Activated CD4-positive, alpha-beta T cell treated with anti-CD3 and anti-CD28 coated beads, Interleukin-2, amount 50 U/mL, for 24 hours (primary cell): ENCODE measurements around the gene ESRRG.
"Not testable (repeated sequence)": the region's sequence is repeated elsewhere in the genome, so short reads cannot be mapped to it uniquely, and the experiment has no call there.

Source experiments
- DNase-seq, 2 donors: peaks; one replicate each; pipeline ENCODE4 v3.0.0-alpha.2; 2020; ENCODE audit warnings: low read depth in 1 of 2, low spot score in 1 of 2

Gene ESRRG

DNA sequence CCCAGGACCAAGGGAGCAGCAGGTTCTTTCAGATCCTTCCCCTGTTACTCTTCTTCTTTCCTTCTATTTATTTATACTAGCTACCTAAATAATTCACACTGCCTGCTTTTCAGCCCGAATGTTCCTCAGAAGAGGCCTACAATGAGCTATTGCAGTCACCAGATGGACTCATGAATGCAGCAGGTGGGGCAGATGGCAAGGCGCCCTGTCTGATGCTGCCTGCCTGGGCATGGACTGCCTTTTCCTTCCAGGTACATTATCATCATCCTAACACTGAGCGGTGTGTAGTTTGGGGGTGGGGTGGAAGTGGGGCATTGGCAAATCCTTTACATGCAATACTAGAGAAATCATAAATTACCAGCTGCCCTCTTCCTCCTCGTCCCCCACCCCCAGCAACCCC, 17.6 kb downstream of the ESRRG start:
- no peak for DNase-seq

DNA sequence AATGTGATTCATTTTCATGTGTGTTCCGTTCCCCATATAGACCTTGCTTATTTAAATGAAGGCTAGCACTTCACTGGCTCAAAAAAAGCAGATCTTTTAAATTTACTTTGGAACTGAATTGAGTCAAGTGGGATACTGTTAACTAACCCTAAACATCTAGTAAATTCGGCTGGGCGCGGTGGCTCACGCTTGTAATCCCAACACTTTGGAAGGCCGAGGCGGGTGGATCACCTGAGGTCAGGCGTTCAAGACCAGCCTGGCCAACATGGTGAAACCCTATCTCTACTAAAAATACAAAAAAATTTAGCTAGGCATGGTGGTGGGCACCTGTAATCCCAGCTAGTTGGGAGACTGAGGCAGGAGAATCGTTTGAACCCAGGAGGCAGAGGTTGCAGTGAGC, 19.2 kb downstream of the ESRRG start:
- DNase-seq: not testable (repeated sequence)

DNA sequence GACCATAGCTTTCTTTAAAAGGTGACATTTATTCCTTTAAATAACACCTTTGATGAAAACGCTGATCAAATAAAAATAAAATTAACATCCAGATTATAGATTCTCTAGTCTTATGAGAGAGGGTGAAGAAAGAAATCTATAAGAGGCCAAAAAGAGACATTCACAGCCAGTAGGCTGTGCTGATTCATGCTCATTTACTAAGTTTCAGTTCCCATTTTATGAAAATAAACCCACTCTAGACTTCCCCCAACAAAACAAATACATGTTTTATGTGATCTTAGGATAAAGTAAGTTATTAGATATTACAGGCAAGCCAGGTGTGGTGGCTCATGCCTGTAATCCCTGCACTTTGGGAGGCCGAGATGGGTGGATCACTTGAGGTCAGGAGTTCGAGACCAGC, 21.1 kb downstream of the ESRRG start:
- no peak for DNase-seq

DNA sequence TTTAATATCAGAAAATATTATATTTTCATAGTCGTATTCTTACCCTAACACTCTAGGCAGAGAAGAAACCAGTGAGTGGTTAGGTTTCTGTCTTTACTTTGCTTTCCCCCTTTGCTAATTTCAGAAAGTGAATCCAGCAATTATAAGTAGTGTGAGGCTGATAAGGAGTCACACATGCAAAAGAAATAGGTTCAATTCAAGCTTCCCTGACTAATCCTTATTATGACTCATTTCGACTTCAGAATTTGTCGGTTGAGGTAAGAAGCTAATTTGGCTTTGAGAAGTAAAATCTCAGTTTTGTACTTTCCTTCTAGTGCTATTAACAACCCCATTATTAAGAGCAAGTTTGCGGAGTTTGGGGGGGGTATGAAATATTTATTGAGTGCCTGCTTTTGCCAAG, 22.4 kb downstream of the ESRRG start:
- DNase-seq: no peak

DNA sequence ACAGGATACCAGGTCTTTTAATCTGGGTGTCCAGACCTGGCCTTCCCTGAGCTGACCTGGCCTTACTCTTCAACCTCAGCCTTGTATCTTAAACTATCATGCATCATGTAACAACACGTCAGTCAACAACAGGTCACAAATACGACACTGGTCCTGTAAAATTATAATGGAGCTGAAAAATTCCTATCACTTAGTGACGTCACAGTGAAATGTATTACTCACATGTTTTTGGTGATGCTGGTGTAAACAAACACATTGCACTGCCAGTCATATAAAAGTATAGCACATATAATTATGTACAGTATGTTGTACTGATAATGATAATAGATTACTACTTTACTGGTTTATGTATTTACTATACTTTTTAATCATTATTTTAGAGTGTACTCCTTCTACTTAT, 31.5 kb downstream of the ESRRG start:
- no peak for DNase-seq

DNA sequence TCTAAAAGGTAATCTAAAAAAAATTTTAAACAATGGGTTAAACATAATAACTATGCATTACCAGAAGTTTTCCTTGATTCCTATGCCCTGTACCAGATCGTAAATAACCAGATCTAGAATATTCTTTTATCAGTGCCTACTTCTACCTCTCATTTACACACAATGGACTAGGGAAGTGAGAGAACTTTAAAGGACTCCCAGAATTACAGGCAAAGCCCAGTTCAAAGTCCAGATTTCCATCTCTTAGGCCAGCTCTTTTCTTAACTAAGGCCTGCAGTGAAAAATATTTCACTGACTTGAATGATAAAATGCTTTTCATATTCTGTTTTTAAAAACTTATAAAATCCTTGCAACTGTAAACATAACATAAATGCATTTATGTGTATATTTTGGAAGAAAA, 32.6 kb downstream of the ESRRG start:
- DNase-seq: no peak

DNA sequence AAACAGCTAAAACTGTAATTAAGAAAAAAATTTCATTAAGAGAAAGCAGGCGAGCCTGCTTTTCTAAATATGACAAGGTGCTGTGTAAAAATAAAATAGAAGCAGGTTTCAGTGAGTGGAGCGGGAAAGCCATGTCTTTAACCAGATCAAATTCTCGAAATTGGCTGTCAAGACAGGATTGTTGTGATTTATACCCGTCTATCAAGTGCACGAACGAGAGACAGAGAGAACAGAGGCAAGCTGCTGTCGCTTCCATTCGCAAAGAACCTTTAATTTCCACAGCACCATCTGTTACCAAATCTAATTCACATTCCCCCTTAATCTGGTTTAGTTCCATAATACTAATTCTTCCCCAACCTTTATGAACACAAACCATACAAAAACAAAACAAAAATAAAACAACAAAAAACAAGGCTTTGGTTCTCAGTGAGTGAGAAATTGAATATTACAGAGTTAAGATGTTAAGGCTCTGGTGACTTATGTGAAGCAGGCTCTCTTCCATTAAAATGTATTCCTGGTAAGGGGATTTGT, 35.0 kb downstream of the ESRRG start:
- no peak for DNase-seq

DNA sequence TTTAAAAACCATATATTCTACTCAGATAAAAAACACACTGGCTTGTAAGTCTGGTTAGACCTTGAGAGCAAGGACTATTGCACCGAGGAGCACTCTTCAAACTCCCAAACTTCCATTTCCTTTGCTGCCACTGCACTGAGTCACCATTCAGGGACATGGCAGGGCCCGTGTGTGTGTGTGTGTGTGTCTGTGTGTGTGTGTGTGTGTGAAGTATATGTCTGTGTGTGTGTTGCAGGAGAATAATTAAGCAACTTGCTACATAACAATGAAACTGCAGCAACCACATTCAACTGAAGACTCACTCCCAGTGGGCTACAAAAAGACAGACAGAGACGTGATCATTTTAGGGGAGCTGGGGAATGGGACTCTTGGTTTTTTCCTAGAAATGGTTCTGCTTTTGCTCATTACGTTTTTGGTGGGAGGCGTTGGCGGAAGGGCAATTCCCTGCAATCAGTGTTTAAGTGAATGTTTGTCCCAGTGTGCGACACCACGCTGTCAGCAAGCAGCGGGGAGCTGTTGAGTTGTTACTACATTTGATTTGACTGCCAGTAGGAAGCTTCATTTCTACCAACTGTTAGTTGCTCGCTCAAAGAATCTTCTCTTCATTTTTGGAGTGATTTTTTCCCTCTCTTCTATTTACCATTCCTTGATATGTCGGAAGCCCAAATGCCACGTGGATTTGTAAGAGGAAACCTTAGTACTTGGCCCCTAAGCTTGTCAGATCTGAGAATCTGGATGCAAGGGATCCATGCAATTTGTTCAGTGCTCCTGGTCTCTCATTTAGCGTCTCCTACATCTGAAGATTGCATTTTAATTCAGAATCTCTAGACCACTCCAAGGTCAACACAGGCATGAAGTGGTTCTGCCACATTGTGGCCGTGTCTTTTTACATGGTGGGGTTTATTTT, 36.1 kb downstream of the ESRRG start:
- no peak for DNase-seq

DNA sequence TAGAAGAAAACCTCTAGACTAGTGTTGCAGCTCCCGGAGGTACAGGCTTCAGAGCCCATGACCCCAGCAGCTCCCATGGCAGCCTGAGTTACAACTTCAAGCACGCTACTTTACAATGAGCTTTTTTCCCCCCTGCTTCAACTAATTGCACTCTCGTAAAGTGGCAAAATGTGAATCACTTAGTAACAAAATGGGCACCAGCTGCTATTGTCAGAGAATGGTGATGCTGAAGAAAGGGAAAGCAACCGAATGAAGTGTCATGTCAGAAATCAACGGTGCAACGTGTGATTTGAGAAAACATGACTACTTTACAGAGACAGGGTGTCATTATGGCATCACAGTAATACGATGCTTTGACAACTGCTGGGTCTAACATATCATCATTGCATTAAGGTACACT, 40.5 kb downstream of the ESRRG start:
- DNase-seq: no peak

DNA sequence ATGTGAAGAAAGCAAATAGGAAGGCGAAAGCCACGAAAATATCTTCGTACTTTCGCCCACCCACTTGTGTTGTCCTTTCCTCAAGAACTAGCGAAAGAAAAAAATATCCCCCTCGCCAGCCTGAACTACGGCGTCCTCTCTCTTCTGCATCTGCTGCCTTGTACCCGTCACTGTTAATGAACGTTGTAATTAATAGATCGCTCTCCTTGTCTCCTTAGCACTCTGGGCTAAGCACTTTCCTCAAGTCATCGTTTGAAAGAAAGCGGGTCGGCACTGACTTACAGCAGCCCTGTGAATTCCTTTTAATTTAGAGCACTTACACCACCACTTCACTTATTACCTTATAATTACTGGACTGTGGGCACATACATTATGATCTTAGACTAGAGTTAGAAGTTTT, 44.1 kb downstream of the ESRRG start:
- no peak for DNase-seq

DNA sequence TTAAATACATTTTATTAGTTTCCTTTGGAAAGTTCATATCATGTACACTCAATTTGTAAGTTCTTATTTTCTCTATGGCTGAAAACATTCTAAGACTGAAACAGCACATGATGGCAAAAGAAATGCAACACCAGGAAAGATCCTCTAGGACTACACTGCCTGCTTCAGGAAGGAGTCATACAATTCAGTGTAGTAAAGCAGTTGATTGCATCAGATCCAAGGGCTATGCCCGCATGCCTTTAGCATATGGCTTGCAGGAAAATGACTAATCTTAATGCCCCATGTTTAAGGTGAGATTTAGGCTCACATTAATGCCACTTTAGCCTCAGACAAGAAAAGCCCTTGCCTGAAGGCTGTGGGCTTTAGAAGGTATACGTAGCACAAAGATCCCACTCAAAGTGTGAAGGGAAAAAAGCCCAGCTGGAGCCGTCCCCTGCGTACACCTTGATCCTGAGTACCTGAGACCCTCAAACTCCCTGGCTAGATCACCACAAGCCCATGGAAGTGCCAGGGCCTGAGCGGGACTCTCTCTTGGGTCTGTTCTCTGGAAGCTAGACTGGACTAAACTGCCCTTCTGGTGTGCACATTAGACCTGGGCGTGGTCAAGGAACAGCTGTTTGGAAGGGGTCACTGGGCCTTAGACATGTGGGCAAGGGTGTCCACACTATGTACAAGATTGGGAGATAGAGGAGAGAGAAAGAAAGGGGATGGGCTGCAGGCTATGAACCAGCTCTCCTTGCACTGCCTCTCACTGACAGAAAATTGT, 52.9 kb downstream of the ESRRG start:
- no peak for DNase-seq

DNA sequence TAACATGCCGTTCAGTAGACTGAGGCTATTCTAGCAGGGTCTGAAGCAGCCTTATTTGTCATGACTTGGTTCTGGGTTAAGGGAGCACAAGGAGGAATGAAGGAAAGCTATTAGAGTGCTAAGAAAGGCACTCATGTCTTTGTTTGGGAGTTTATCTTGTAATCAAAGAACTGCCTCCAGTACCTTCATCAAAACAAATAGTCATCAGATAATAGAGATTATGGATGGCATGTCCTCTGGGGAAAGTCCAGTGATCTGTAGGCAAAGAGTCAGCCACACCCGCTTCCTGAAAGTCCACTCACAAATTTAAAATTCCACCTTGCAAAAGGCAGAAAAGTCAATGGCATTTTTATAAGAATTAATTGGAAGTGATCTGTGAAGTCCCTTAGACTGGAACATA, 56.8 kb downstream of the ESRRG start:
- DNase-seq: no peak

DNA sequence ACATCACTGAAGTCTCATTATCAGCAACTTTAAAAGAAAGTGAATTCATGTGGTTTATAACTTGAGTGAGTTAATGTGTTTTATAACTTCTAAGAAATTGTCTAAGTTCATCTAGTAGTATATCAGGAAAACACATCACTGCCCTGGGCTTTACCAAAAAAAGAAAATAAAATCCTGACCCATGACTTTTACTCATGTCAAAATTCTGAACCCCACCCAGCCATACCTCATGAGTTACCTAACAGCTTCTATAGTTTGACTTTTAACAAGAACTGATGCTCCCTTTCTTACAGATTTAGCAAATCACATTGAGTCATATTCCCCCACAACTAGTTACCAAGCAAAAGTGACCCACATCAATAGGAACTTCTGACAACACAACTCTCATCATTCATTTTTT, 57.4 kb downstream of the ESRRG start:
- DNase-seq: no peak

DNA sequence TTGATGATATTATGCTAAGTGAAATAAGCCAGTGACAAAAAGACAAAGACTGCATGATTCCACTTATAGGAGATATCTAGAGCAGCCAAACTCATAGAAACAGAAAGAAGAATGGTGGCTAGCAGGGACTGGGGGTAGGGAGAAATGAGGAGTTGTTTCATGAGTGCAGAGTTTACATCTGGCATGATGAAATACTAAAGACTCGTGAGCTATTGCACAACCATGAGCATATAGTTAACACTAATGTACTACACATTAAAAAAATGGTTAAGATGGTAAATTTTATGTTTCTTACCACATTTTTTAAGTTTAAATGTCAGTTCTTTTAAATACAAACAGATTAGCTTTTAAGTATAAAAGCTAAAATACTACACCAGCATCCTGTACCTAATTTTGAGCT, 57.8 kb downstream of the ESRRG start:
- no peak for DNase-seq

DNA sequence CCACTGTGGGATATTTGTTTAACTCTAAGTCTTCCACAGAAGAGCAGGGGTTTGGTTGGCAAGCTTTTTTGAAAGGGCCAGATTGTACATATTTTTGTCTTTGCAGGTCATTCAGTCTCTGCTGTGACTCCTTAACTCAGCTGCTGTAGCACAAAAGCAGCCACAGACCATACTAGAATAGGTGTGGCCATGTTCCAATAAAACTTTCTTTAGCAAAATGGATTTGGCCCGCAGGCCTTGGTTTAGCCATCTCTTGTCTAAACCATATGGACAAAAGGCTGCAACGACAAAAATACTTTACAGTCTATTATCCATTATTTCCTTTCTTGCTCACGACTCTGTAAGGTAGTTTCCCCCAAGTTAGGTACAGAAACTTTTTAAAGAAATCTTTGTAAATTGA, 60.5 kb downstream of the ESRRG start:
- DNase-seq: no peak

DNA sequence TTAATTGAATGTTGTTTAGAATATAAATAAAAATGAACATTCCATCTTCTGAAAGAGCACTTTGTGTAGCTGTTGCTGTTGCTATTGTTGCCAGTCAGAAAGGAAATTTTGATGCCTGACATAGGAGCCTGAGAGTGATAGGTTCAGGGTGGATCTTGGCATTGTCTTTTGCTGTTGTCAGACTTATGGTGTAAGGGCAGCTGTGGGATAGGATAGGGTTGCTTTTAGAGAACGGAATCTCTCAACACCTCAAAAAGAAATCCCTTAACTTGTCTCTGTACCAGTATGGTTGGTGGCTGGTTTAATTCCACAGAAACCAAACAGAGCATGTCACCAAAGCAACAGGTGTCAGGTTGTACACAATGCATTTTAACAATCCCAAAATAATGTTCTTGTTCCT, 62.7 kb downstream of the ESRRG start:
- no peak for DNase-seq

DNA sequence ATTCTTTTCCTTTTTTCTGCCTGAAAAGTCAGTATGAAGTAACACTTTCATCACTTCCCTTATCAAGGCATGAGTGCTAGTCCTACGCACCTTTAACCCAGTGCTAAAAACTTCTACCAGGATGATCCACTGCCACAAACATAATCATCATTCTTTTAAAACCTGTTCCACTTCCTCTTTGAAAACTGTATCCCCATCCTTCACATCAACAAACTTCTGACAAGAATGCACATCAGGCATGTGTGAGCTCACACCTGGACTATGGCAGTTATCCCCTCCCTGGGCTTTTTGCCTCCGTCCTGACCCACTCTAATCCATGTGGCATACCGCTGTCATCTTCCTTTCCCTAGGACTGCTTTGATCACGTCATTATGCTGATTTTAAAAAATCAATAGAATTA, 70.2 kb downstream of the ESRRG start:
- DNase-seq: no peak

DNA sequence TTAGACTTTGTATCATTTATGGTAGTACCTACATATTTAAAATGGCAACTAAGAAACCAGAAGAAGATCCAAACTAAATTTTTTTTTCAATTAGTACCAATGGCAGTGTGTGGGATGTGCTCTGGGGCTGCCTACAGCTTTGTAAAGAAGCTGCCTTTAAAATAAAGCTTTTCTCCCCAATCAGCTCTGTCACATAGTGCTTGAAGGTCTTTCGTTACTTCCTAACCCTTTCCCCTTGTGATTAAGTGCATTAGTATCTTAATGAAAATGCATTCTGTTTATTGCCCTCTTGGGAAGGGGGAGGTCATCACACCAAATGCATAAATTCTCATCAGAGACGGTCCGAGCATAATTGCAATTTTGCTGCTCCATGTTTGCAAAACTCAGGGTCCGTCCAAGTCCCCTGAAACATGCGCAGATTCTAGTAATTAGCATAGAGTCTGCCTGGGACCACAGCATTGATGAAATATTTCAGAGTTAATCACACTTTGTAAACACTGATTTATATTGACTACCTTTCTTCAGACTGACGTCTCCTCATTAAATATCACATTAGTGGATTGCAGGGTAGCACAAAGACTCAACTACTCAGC, 71.3 kb downstream of the ESRRG start:
- DNase-seq: no peak

DNA sequence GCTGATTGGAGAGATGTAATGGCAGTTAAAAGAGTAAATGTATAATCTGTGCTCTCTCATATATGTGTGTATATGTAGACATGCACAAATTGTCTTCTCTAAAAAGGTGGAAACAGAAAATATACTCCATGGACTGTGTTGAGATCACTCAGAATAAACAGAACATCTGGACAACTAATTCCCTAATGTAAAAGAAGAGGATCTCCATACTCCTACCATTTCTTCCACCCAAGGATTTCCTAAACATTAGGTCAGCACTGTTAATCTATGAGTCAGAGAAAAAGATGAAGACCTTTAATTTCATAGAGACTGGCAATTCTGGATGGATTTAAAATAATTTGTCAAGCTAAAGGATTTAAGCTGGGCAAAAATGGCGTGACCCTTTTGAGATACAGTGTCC, 80.1 kb downstream of the ESRRG start:
- DNase-seq: no peak

DNA sequence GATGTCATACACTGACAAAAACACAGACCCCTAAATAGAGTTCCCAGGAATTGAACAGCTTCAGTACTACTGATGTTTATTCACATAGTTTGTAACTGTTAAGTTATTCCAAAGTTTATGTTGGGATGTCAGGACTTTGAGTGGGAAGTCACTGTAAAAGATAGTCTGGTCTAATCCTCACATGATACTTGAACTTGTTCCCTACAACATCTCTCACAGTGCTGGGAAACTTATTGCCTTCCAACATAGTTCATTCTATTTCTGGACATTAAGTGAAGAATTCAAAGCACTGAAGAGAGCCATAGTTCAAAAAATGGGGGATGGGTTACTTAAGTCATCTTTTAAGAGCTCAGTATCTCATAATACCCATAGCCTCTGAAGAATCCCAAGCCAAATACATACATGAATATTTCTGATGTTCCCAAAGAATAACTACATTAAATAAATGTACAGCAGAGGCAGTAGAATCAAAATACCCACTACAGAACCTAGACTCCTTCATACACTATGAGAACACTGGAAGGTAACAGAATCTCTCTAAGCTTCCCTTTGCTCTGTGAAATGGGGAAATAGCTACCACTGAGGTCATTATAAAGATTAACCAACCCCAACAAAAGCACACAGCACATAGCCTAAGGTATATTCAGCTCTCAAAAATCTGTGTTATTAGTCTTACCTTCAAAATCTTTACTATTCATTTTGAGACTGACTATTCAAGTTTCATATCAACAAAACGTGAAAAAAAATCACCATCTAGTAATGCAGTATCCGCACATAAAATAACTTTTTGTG, 81.4 kb downstream of the ESRRG start:
- no peak for DNase-seq

DNA sequence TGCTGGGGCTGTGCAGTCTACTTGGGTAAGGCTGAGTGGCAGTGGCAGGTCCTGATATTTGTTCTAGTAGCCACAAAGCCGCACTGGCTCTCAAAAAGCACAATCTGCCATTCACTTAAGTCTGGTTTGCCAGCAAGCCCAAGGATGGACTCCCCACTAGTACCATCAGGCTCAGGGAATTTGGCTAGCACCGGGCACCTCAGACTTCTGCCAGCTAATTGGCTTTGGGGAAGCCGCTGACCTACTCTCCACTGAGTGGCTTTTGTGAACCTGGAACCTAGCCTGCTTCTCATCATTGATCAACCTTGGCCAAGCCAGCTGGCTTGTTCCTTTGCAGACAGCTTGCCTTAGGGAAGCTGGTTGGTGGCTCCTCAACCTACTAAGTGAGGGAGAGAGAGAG, 83.1 kb downstream of the ESRRG start:
- no peak for DNase-seq
